ENCODE data around the gene MYL3.
A peak's percentile ranks its signal among the peaks of the same experiment; 100 is the strongest.

MYL3 gene

DNA sequence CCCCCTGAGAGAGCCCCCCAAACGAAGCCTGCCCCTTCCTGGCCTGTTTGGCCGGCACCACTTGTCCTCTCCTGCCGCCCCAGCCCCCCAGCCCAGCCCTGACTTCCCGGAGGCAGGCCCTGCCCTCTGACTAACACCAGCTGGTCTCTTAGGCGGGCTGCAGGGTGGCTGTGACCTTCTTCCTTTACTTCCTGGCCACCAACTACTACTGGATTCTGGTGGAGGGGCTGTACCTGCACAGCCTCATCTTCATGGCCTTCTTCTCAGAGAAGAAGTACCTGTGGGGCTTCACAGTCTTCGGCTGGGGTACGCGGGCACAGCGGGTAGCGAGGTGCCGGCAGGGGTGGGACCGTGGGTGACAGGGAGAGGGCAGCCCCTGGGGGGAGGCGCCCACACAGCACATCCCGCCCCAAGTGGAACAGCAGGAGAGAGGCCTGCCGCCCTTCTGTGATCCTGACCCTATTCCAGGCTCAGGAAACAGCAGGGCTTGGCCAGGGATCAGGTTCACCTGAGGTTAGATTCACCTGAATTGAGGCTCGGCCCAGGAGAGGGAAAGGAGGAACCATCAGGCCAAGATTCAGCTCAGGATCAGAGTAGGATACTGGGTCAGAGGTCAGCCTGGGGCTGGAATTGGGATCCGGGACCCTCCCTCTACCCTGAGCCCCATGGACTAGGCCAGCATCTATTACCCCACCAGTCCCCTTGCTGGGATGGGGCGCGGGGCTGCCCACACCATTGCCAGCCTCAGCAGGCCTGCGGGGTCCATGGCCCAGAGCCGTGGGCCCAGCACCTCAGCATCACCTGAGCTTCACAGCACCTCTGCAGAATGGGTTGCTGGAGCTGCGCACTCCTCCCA is 36.1 kb upstream of the MYL3 start:
- no peak for DNase-seq

- DNase-seq, result no peak
These were observed 35.3 kb upstream of the MYL3 start for GRCh38 chr3:46898321-46899150.

DNA sequence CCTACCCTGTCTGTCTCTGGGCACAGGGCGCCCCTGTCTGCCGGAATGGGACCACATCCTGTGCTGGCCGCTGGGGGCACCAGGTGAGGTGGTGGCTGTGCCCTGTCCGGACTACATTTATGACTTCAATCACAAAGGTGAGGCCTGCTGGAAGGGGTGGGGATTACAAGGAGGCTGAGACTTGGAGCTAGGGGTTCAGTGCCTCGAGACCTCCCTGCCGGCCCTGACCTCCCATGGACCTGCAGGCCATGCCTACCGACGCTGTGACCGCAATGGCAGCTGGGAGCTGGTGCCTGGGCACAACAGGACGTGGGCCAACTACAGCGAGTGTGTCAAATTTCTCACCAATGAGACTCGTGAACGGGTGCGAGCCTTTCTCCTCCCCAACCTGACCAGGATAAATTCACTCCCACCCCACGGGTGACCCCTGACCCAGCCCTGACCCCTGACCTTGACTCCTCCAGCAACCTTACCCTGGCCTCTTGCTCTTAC is 34.6 kb upstream of the MYL3 start:
- no peak for DNase-seq

DNA sequence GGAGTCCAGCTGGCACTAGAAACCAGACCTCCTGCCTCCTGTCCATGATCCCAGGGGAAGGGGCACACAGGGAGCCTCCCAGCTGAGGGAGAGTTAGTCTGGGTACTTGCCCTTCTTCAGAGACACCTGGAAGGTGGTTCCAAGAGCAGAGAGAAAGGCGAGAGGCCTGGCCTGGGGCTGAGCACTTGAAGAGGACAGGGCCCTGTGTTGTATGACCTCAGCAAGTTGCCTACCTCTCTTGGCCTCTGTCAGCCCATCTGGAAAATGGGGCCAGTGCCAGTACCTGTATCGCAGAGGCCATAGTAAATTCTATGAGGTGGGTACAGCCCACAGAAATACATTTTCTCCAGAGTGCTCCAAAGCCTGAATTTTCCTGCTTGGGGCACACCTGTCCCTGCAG is 33.8 kb upstream of the MYL3 start:
- no peak for DNase-seq

- no peak for DNase-seq
These were observed 33.1 kb upstream of the MYL3 start for GRCh38 chr3:46896386-46896785.

- no peak for DNase-seq
These were observed 32.5 kb upstream of the MYL3 start for GRCh38 chr3:46895761-46896160.

- peak; percentile 33 to 55 for DNase-seq
These were observed 32.0 kb upstream of the MYL3 start for GRCh38 chr3:46895204-46895660.

GRCh38 chr3:46894256-46894655 is 31.0 kb upstream of the MYL3 start:
- no peak for DNase-seq

- no peak for DNase-seq
These were observed 30.5 kb upstream of the MYL3 start for GRCh38 chr3:46893763-46894162.

- DNase-seq, result no peak
These were observed 30.0 kb upstream of the MYL3 start for GRCh38 chr3:46893146-46893748.

DNA sequence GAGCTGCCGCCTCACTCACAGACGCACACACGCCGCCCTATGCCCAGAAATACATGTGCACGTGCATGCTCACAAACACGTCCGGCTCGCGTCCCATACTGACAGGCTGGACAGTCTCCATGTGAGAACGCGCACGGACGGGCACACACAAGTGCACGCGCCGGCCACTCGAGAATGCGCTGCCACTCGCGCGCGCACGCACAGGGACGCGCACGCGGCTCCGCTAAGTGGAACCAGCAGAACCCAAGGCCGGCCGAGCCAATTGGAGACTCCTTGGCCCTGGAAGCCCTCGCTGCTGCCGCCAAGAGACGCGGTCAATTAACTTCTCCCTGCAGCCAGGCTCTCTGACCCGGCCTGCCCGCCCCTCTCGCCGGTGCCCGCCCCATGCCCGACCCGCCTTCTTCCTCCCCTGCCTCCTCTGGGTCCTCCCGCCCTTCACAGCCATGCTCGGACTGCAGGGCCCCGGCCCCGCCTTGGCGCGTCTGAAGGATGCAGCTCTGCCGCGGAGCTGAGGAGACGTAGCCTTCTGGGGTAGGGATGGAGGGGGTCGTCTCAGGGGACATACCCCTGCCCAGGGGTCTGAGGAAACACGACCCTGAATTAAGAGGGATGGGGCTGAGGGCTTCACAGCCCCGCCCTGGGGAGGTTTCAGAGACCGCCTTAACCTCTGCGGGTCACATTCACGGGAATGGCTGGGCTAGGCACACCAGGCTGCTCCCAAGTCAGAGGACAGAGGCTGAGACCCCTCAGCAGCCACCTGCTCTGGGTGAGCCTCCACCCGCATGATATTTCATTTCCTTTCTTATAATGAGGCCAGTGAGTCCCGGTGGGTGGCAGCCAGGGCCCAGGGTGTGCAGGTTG is 29.3 kb upstream of the MYL3 start:
- DNase-seq, result peak in 1 of 2 donors; percentile 28

DNA sequence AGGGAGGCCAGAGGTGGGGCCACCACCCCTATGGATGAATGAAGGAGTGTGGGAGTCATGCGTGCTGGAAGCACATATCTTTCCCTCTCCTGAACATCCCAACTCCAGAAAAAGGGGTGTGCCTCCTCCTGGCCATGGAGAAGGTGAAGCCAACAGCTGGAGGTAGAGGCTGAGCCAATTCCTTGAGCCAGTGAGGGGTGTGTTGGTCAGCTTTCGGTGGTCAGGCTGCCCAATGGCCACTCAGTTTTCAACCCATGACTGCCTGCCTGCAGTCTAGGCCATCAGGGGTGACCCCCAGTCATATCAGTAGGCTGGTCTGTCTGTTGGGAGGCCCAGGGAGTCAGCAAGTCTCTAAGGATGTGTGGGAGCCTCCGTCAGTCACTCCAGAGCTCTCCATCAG is 27.9 kb upstream of the MYL3 start:
- DNase-seq, result no peak

DNA sequence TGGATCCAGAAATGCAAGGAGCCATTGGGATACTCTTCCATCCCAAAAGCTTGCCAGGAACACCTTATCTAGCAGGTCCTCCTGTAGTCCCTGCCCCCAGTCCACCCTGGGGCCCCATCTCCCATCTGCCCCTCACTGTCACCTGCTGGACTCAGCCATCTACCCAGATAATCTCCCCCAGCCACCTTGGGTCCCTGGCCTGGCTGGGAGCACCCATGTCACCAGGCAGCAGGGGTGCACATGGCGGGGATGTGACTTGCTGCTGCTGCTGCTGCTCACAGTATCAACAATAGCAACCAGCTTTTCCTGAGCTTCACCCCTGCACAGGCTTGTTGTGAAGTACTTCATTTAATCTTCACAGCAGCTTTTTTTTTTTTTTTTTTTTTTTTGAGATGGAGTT is 26.9 kb upstream of the MYL3 start:
- DNase-seq, result no peak

- peak in 1 of 2 donors; percentile 14 for DNase-seq
These were observed 26.3 kb upstream of the MYL3 start for GRCh38 chr3:46889381-46890110.

DNA sequence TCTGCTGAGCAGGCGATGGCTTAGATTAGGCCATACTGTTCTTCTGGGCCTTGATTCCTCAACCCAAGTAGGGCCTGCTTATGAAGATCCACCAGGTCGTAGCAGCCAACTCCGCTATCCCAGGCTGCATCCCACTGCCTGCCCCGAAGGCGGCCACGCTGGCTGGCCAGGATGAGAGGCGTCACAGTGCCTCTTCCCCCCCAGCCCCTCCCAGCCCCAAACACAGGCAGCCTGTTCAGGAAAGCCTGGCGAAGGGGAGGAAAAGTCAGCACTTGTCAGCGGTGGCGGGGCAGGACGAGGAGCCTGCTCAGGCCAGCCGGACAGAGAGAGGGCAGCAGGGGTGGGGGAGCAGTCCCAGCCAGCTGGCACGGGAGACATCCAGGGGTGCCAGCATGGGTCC is 25.5 kb upstream of the MYL3 start:
- DNase-seq, result no peak

GRCh38 chr3:46887980-46888494 is 24.8 kb upstream of the MYL3 start:
- no peak for DNase-seq

- no peak for DNase-seq
These were observed 22.4 kb upstream of the MYL3 start for GRCh38 chr3:46885612-46886011.

DNA sequence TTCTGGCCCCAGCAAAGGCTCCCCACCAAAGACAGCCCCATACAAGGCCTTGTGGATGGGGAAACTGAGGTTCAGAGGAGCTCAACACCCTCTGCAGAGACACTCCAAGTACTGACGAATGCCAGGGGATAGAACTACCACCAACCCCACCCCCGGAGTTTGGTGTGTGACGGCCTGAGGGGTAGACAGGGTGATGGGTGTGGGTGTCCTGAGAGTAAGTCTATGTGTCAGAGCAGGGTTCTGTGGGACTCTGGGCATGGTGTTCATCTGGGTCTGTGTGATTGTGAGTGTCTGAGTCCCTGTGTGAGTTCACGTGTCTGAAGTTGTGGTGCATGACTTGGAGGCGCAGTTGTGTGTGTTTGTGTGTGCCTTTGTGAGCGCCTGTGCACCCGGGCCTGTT is 21.7 kb upstream of the MYL3 start:
- no peak for DNase-seq

DNA sequence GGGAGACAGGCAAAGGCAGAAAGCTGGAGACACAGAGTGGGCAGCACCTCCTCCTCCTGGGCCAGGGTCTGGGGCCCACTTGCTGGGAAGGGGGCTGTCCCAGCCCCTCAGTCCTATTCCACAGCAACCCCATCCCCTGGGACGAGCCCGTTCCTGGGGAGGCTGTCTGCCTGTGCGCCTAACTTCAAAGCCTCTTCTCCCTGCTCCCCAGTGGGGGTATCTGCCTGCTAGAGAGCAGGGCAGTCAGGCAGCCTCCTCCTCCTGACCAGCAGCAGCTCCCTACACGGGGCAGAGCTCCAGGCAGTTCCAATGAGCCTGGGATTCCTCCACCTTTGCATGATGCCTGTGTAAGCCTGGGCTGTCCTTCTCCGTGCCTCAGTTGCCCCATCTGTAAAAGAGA is 21.2 kb upstream of the MYL3 start:
- DNase-seq, result no peak

DNA sequence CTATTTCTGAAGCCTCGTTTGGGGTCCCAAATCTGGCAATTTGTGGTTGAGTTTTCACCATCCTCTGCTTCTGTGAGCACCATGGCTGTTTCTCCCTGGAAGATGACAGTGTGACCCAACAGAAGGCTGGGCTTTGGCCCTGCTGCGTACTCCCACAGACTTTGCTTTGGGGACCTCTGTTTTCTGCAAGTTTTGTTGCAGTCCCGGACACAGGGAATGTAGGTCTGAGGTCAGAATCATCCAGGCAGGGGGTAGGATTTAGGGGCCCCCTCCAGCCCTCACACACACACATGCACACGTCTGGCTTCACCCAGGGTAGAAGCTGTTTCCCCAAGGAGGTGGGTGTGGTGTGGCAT is 20.6 kb upstream of the MYL3 start:
- DNase-seq, result no peak

- no peak for DNase-seq
These were observed 20.0 kb upstream of the MYL3 start for GRCh38 chr3:46883054-46883829.
